ENCODE results near the gene CABLES2.
A peak's percentile ranks its signal among the peaks of the same experiment; 100 is the strongest.
"Not testable (repeated sequence)": the region's sequence is repeated elsewhere in the genome, so short reads cannot be mapped to it uniquely, and the experiment has no call there.

Gene CABLES2

GRCh38 chr20:62437496-62437895, 30.4 kb upstream of the CABLES2 start:
- DNase-seq: no peak

- no peak for DNase-seq
These were observed 29.6 kb upstream of the CABLES2 start for GRCh38 chr20:62436692-62437091.

- peak in 18 of 56 donors; percentile 3 to 55 (median 24) for DNase-seq
These were observed 26.8 kb upstream of the CABLES2 start for GRCh38 chr20:62433658-62434497.

GRCh38 chr20:62430866-62431447, 23.9 kb upstream of the CABLES2 start:
- DNase-seq: no peak

GRCh38 chr20:62430311-62430853, 23.3 kb upstream of the CABLES2 start:
- no peak for DNase-seq

- DNase-seq: no peak
These were observed 22.6 kb upstream of the CABLES2 start for GRCh38 chr20:62429455-62430310.

GRCh38 chr20:62428396-62429295, 21.6 kb upstream of the CABLES2 start:
- no peak for DNase-seq

GRCh38 chr20:62428002-62428372, 20.9 kb upstream of the CABLES2 start:
- DNase-seq: no peak

- DNase-seq: no peak
These were observed 20.3 kb upstream of the CABLES2 start, which contains the start of gene RBBP8NL for GRCh38 chr20:62427172-62428001. RBBP8NL (minus strand) TSS chr20:62427539; CDS start chr20:62419647, 7,892 bp downstream.

- no peak for DNase-seq
These were observed 19.6 kb upstream of the CABLES2 start for GRCh38 chr20:62426699-62427131.

- DNase-seq: not testable (repeated sequence)
These were observed 18.9 kb upstream of the CABLES2 start for GRCh38 chr20:62426059-62426348.

- DNase-seq: no peak
These were observed 18.4 kb upstream of the CABLES2 start for GRCh38 chr20:62425281-62426058.

GRCh38 chr20:62424249-62425107, 17.4 kb upstream of the CABLES2 start:
- DNase-seq: no peak

GRCh38 chr20:62423326-62423706, 16.2 kb upstream of the CABLES2 start:
- DNase-seq: no peak

- no peak for DNase-seq
These were observed 15.7 kb upstream of the CABLES2 start for GRCh38 chr20:62422636-62423325.

GRCh38 chr20:62421716-62421990, 14.6 kb upstream of the CABLES2 start:
- DNase-seq: no peak

GRCh38 chr20:62420846-62421715, 14.0 kb upstream of the CABLES2 start:
- no peak for DNase-seq
